ENCODE data around the gene CDYL.

The CDYL gene

GRCh38 chr6:4940416-4940815 lies 164.2 kb downstream of the CDYL start:
- TF ChIP-seq CTCF (conservative IDR thresholded peaks at IDR 0.05; ENCODE audit: low read depth, low read length): no peak
- Histone ChIP-seq H3K4me3 (IDR thresholded peaks at IDR 0.05; ENCODE audit: insufficient read depth, low read depth, low read length) (no peak overlapping the region), H3K79me2 (ENCODE audit: insufficient read depth, low read depth) (peaks cover 28% of the 10 kb centered on the region), H3K27me3 (ENCODE audit: insufficient read depth, low read depth) (no peaks in the 10 kb centered on the region), H3K4me1 (ENCODE audit: low read depth, poor library complexity, severe bottlenecking) (peaks cover 95% of the 10 kb centered on the region), H3K9ac (peak overlapping the region; percentile 31; the same call in 1 of the 2 replicates), H3K4me2 (peak overlapping the region; percentile 74), H3K27ac (peak overlapping the region; percentile 71), H4K20me1 (ENCODE audit: insufficient read depth) (no peaks in the 10 kb centered on the region), H3K36me3 (ENCODE audit: insufficient read depth) (no peaks in the 10 kb centered on the region), H2AFZ (ENCODE audit: low read depth) (no peak overlapping the region)

- H4K20me1 ChIP-seq (ENCODE audit: insufficient read depth): no peaks in the 10 kb centered on the region
- H3K36me3 ChIP-seq (ENCODE audit: insufficient read depth): no peaks in the 10 kb centered on the region
- H3K4me3 ChIP-seq (IDR thresholded peaks at IDR 0.05; ENCODE audit: insufficient read depth, low read depth, low read length): no peak overlapping the region
- H3K27me3 ChIP-seq (ENCODE audit: insufficient read depth, low read depth): no peaks in the 10 kb centered on the region
- H3K27ac ChIP-seq: peak overlapping the region; percentile 71
- H3K79me2 ChIP-seq (ENCODE audit: insufficient read depth, low read depth): peaks cover 20% of the 10 kb centered on the region; the same call in 1 of the 2 replicates
- H2AFZ ChIP-seq (ENCODE audit: low read depth): no peak overlapping the region
- peak overlapping the region; percentile 31; the same call in 1 of the 2 replicates for H3K9ac ChIP-seq
- H3K4me2 ChIP-seq: peak overlapping the region; percentile 74
- H3K4me1 ChIP-seq (ENCODE audit: low read depth, poor library complexity, severe bottlenecking): peaks cover 79% of the 10 kb centered on the region
- TF ChIP-seq CTCF (conservative IDR thresholded peaks at IDR 0.05; ENCODE audit: low read depth, low read length): no peak
Observed at GRCh38 chr6:4941782-4942672, 165.8 kb downstream of the CDYL start.

- Histone ChIP-seq H2AFZ (ENCODE audit: low read depth) (no peak overlapping the region), H3K4me3 (IDR thresholded peaks at IDR 0.05; ENCODE audit: insufficient read depth, low read depth, low read length) (no peak overlapping the region), H3K79me2 (ENCODE audit: insufficient read depth, low read depth) (peaks cover 17% of the 10 kb centered on the region; the same call in 1 of the 2 replicates), H4K20me1 (ENCODE audit: insufficient read depth) (no peaks in the 10 kb centered on the region), H3K4me2 (peak overlapping the region; percentile 74), H3K9ac (peak overlapping the region; percentile 31; the same call in 1 of the 2 replicates), H3K36me3 (ENCODE audit: insufficient read depth) (no peaks in the 10 kb centered on the region), H3K4me1 (ENCODE audit: low read depth, poor library complexity, severe bottlenecking) (peaks cover 73% of the 10 kb centered on the region), H3K27me3 (ENCODE audit: insufficient read depth, low read depth) (no peaks in the 10 kb centered on the region), H3K27ac (peak overlapping the region; percentile 71)
- no peak for TF ChIP-seq CTCF (conservative IDR thresholded peaks at IDR 0.05; ENCODE audit: low read depth, low read length)
Observed at GRCh38 chr6:4942673-4943009, 166.4 kb downstream of the CDYL start.

- Histone ChIP-seq H3K4me2 (peak overlapping the region; percentile 74), H3K36me3 (ENCODE audit: insufficient read depth) (no peaks in the 10 kb centered on the region), H3K27ac (peak overlapping the region; percentile 71), H3K9ac (no peak overlapping the region), H3K4me3 (IDR thresholded peaks at IDR 0.05; ENCODE audit: insufficient read depth, low read depth, low read length) (no peak overlapping the region), H4K20me1 (ENCODE audit: insufficient read depth) (no peaks in the 10 kb centered on the region), H3K4me1 (ENCODE audit: low read depth, poor library complexity, severe bottlenecking) (peaks cover 62% of the 10 kb centered on the region), H3K79me2 (ENCODE audit: insufficient read depth, low read depth) (peaks cover 17% of the 10 kb centered on the region; the same call in 1 of the 2 replicates), H3K27me3 (ENCODE audit: insufficient read depth, low read depth) (no peaks in the 10 kb centered on the region), H2AFZ (ENCODE audit: low read depth) (no peak overlapping the region)
- TF ChIP-seq CTCF (conservative IDR thresholded peaks at IDR 0.05; ENCODE audit: low read depth, low read length): no peak
Observed at GRCh38 chr6:4943716-4944115, 167.5 kb downstream of the CDYL start.
